HEK293 (cell line): ENCODE data around the gene RSU1.

Source experiments
- CTCF ChIP-seq: fragments of 450-650 bp; formaldehyde crosslinking; IDR thresholded peaks from 2 replicates; pipeline ENCODE4 v1.5.1; 2016; ENCODE audit warnings: missing biosample characterization, missing genetic modification characterization
- HIC1 ChIP-seq: fragments of 450-650 bp; formaldehyde crosslinking; IDR thresholded peaks from 2 replicates; pipeline ENCODE4 v1.5.1; 2016; ENCODE audit warnings: missing biosample characterization, missing genetic modification characterization
- KLF9 ChIP-seq: fragments of 450-650 bp; formaldehyde crosslinking; IDR thresholded peaks from 2 replicates; pipeline ENCODE4 v1.5.1; 2016; ENCODE audit warnings: missing biosample characterization, missing genetic modification characterization, low read depth
- PBX3 ChIP-seq: sonication (generic); formaldehyde crosslinking; IDR thresholded peaks from 2 replicates; pipeline ENCODE4 v1.8.1; 2022; ENCODE audit warnings: mild to moderate bottlenecking, moderate library complexity, missing genetic modification reagents
- SP2 ChIP-seq: fragments of 450-650 bp; formaldehyde crosslinking; IDR thresholded peaks from 2 replicates; pipeline ENCODE4 v1.5.1; 2016; ENCODE audit warnings: missing biosample characterization, missing genetic modification characterization
- ZBTB10 ChIP-seq: fragments of 450-650 bp; formaldehyde crosslinking; IDR thresholded peaks from 2 replicates; pipeline ENCODE4 v1.5.1; 2016; ENCODE audit warnings: missing biosample characterization, missing genetic modification characterization
- ZBTB6 ChIP-seq: fragments of 450-650 bp; formaldehyde crosslinking; IDR thresholded peaks from 2 replicates; pipeline ENCODE4 v1.5.1; 2017; ENCODE audit warnings: missing biosample characterization, missing genetic modification characterization
- ZBTB7A ChIP-seq: fragments of 450-650 bp; formaldehyde crosslinking; IDR thresholded peaks from 2 replicates; pipeline ENCODE4 v1.5.1; 2016; ENCODE audit warnings: low read depth, missing biosample characterization, missing genetic modification characterization
- ZNF174 ChIP-seq: fragments of 450-650 bp; formaldehyde crosslinking; IDR thresholded peaks from 2 replicates; pipeline ENCODE4 v1.5.0; 2017; ENCODE audit warnings: missing biosample characterization, mild to moderate bottlenecking, missing genetic modification characterization
- ZNF621 ChIP-seq: fragments of 450-650 bp; formaldehyde crosslinking; IDR thresholded peaks from 2 replicates; pipeline ENCODE4 v1.5.1; 2017; ENCODE audit warnings: missing biosample characterization, missing genetic modification characterization
- ZNF704 ChIP-seq: fragments of 450-650 bp; formaldehyde crosslinking; IDR thresholded peaks from 2 replicates; pipeline ENCODE4 v1.5.1; 2016; ENCODE audit warnings: missing biosample characterization, missing genetic modification characterization

- TF ChIP-seq ZNF174: no peak
- TF ChIP-seq CTCF: no peak
- TF ChIP-seq SP2 (tag by site-specific recombination): no peak
- TF ChIP-seq HIC1 (tag by site-specific recombination): no peak
- no peak for TF ChIP-seq PBX3 (CRISPR knock-in tag)
- TF ChIP-seq ZNF704 (tag by site-specific recombination): no peak
- TF ChIP-seq ZBTB7A (tag by site-specific recombination): no peak
- TF ChIP-seq ZBTB6 (tag by site-specific recombination): no peak
- no peak for TF ChIP-seq ZBTB10 (tag by site-specific recombination)
- no peak for TF ChIP-seq KLF9
- no peak for TF ChIP-seq ZNF621 (tag by site-specific recombination)
Observed at GRCh38 chr10:16737420-16737819, 79.8 kb downstream of the RSU1 start.
